ENCODE data around the gene MBNL3.
"Not testable (repeated sequence)": the region's sequence is repeated elsewhere in the genome, so short reads cannot be mapped to it uniquely, and the experiment has no call there.

The MBNL3 gene

GRCh38 chrX:132367984-132368383, 120.9 kb downstream of the MBNL3 start:
- DNase-seq: no peak

GRCh38 chrX:132367314-132367713, 121.5 kb downstream of the MBNL3 start:
- no peak for DNase-seq

- no peak for DNase-seq
These were observed 123.3 kb downstream of the MBNL3 start for GRCh38 chrX:132365490-132365889.

GRCh38 chrX:132364313-132364712, 124.5 kb downstream of the MBNL3 start:
- no peak for DNase-seq

DNA sequence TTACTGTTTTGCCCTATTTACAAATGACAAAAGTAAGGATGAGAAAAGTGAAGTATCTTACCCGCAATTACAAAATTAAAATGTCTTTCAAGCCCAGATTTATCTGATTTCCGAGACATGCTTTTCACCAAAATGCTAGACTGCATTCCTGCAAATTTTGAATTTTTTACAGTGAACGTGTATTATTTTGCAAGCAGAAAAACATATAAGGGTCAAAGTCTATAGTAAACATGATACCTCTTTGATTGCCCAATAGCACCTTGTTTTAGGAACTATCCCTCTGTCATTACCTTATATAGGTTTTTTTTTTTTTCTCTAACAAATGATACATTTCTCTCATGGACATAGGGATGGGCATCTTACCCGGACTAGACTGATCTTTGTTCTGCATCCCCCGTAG, 135.4 kb downstream of the MBNL3 start:
- no peak for DNase-seq

GRCh38 chrX:132336172-132336571, 152.7 kb downstream of the MBNL3 start:
- no peak for DNase-seq

DNA sequence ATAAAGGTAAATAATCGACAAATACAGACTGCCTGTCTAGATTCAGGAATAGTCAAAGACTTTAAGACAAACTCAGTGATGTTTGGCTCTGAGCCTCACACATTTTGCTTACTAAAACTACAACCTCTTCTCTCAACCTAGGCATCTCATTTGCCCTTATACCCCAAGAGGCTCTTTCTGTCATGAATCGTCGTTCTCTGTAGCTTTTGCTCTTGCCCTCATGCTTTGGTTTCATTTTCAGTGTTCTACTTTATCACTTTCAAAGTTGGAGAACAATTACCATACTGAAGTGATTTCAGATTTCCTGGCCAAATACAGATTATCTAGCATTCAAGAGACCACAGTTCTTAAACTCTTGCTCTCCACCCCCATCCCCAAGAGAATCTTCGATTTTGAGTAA, 155.5 kb downstream of the MBNL3 start:
- DNase-seq: no peak

- no peak for DNase-seq
These were observed 157.3 kb downstream of the MBNL3 start for GRCh38 chrX:132331532-132331931.

GRCh38 chrX:132331000-132331399, 157.8 kb downstream of the MBNL3 start:
- DNase-seq: no peak

DNA sequence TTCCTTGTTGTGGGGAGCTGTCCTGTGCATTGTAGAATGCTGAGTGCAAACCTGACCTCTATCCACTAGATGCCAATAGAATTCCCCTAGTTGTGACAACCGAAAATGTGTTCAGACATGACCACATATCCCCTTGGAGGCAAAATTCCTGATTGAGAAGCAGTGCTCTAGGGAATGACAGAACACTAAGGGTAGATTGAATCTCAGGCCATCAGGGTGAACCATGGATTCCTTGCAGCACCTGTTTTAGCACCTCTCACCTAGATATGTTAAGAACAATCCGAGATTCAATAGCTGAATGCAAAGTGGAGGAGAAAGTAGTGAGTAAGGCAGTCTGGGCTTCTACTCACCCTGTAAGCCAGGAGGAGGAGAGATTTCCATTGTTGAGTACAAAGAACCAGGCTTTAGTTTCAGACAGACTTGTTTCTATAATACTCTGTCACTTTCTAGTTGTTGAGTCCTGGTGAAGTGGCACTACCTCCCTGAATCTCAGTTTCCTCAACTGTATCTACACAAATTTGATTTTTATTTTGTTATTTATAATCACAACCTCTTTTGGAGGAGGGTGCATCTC, 158.6 kb downstream of the MBNL3 start:
- no peak for DNase-seq

DNA sequence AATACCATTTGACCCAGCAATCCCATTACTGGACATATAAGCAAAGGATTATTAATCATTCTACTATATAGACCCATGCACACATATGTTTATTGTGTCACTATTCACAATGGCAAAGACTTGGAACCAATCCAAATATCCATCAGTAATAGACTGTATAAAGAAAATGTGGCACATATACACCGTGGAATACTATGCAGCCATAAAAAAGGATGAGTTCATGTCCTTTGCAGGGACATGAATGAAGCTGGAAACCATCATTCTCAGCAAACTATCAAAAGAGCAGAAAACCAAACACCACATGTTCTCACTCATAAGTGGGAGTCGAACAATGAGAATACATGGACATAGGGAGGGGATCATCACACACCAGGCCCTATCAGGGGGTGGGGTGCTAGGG, 161.9 kb downstream of the MBNL3 start:
- not testable (repeated sequence) for DNase-seq
